ENCODE measurements around the gene TMEM178B.

- TF ChIP-seq, protein P1, sequence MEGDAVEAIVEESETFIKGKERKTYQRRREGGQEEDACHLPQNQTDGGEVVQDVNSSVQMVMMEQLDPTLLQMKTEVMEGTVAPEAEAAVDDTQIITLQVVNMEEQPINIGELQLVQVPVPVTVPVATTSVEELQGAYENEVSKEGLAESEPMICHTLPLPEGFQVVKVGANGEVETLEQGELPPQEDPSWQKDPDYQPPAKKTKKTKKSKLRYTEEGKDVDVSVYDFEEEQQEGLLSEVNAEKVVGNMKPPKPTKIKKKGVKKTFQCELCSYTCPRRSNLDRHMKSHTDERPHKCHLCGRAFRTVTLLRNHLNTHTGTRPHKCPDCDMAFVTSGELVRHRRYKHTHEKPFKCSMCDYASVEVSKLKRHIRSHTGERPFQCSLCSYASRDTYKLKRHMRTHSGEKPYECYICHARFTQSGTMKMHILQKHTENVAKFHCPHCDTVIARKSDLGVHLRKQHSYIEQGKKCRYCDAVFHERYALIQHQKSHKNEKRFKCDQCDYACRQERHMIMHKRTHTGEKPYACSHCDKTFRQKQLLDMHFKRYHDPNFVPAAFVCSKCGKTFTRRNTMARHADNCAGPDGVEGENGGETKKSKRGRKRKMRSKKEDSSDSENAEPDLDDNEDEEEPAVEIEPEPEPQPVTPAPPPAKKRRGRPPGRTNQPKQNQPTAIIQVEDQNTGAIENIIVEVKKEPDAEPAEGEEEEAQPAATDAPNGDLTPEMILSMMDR (IDR thresholded peaks at IDR 0.05): no peak
- no peak for TF ChIP-seq POLR2A (IDR thresholded peaks at IDR 0.05)
These were observed 71.7 kb downstream of the TMEM178B start for GRCh38 chr7:141145630-141145982.

Data from right lobe of liver (tissue), 4 donors.